ENCODE measurements around the gene PANK1.
"Not testable (repeated sequence)": the region's sequence is repeated elsewhere in the genome, so short reads cannot be mapped to it uniquely, and the experiment has no call there.

PANK1 gene

GRCh38 chr10:89651916-89652573 lies 7.0 kb upstream of the PANK1 start:
- DNase-seq, result no peak

- DNase-seq, result no peak
Measured at GRCh38 chr10:89651205-89651915, 6.3 kb upstream of the PANK1 start.

GRCh38 chr10:89649051-89649450 lies 4.0 kb upstream of the PANK1 start:
- no peak for DNase-seq

- no peak for DNase-seq
Measured at GRCh38 chr10:89648074-89648473, 3.0 kb upstream of the PANK1 start.

GRCh38 chr10:89646889-89647657 lies 2.0 kb upstream of the PANK1 start:
- no peak for DNase-seq

- DNase-seq, result no peak
Measured at GRCh38 chr10:89645742-89646172, 715 bp upstream of the PANK1 start.

GRCh38 chr10:89644691-89644966 lies 413 bp downstream of the PANK1 start:
- peak; percentile 52 for DNase-seq

- DNase-seq, result peak; percentile 37
Measured at GRCh38 chr10:89643812-89644690, 991 bp downstream of the PANK1 start.

GRCh38 chr10:89643431-89643811 lies 1.6 kb downstream of the PANK1 start:
- no peak for DNase-seq

- no peak for DNase-seq
Measured at GRCh38 chr10:89642193-89642592, 2.8 kb downstream of the PANK1 start.

- no peak for DNase-seq
Measured at GRCh38 chr10:89640241-89640640, 4.8 kb downstream of the PANK1 start.

GRCh38 chr10:89639326-89639725 lies 5.7 kb downstream of the PANK1 start:
- DNase-seq, result no peak

GRCh38 chr10:89637113-89637512 lies 7.9 kb downstream of the PANK1 start:
- no peak for DNase-seq

- DNase-seq, result no peak
Measured at GRCh38 chr10:89634637-89635036, 10.4 kb downstream of the PANK1 start.

GRCh38 chr10:89633484-89633883 lies 11.6 kb downstream of the PANK1 start:
- DNase-seq, result no peak

- DNase-seq, result no peak
Measured at GRCh38 chr10:89632824-89633223, 12.2 kb downstream of the PANK1 start.

GRCh38 chr10:89627830-89628229 lies 17.2 kb downstream of the PANK1 start:
- no peak for DNase-seq

- no peak for DNase-seq
Measured at GRCh38 chr10:89625041-89625765, 19.8 kb downstream of the PANK1 start.

- DNase-seq, result no peak
Measured at GRCh38 chr10:89624020-89624419, 21.0 kb downstream of the PANK1 start.

- no peak for DNase-seq
Measured at GRCh38 chr10:89622151-89622550, 22.9 kb downstream of the PANK1 start.

- DNase-seq, result no peak
Measured at GRCh38 chr10:89621438-89621837, 23.6 kb downstream of the PANK1 start.

- not testable (repeated sequence) for DNase-seq
Measured at GRCh38 chr10:89620296-89620695, 24.7 kb downstream of the PANK1 start.

Measured in activated CD4-positive, CD25-positive, alpha-beta regulatory T cell treated with anti-CD3 and anti-CD28 coated beads, Interleukin-2, amount 50 U/mL, for 72 hours (primary cell).